Brain microvascular endothelial cell (primary cell): ENCODE results near the gene GLYATL3.

Source experiments
- DNase-seq: peaks from one replicate; pipeline ENCODE4 v3.0.0-alpha.2; 2020
- H3K27ac ChIP-seq: fragments of 250-450 bp; sonication (Bioruptor Pico); 2 replicates; pipeline ENCODE4 v1.5.1; 2020; ENCODE audit warnings: mild to moderate bottlenecking, moderate library complexity
- H3K27me3 ChIP-seq: fragments of 250-450 bp; sonication (Bioruptor Pico); replicated peaks from 2 replicates; pipeline ENCODE4 v1.5.1; 2020; ENCODE audit warnings: mild to moderate bottlenecking
- H3K36me3 ChIP-seq: fragments of 250-450 bp; sonication (Bioruptor Pico); replicated peaks from 2 replicates; pipeline ENCODE4 v1.5.1; 2020; ENCODE audit warnings: mild to moderate bottlenecking
- H3K4me3 ChIP-seq: 2 replicates; pipeline ENCODE4 v1.5.1; 2011; ENCODE audit warnings: low read depth, mild to moderate bottlenecking, control low read depth, low read length, moderate library complexity
- in situ Hi-C: cut with HindIII; loops from 2 replicates; pipeline ENCODE4 v1.10.0; 2017; ENCODE audit warnings: low sequenced_read_pairs, low pct_ligation_motif_present
- TF ChIP-seq, protein P1 (sequence below): IDR thresholded peaks from 2 replicates; pipeline ENCODE4 v1.5.1; 2011; ENCODE audit warnings: low read depth, mild to moderate bottlenecking, moderate library complexity, low read length, control low read depth, inconsistent platforms; ENCODE audit errors: missing control alignments

The GLYATL3 gene

DNA sequence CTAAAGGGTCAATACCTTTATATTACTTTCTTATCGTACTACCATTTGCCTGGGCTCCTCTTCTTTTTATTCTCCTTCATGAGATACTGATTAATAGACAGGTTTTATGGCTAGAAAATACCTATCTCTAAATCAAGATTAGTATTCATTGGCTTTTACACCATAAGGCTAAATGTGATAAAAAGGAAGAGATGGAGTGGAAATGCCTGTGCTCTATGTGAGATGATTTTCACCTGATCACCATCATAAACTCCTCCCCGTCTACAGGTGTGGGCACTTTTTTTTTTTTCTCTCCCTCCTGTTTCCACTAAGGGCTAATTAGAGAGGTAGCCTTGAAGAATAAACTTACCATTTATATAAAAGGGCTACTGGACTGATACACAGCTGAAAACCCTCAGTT is at the start of gene GLYATL3:
Gene GLYATL3, plus strand, starts transcription at position 301 of the 400 bp plus-strand sequence. CDS start 12,068 bp downstream, outside the sequence.
- Histone ChIP-seq H3K4me3 (no peak within 1 kb of the TSS), H3K27me3 (no peaks in the 10 kb centered on the region), H3K36me3 (no peaks in the 10 kb centered on the region), H3K27ac (no peak within 1 kb of the TSS)
- no peak for DNase-seq
- in situ Hi-C loops, result no loop called here
- TF ChIP-seq, protein P1, sequence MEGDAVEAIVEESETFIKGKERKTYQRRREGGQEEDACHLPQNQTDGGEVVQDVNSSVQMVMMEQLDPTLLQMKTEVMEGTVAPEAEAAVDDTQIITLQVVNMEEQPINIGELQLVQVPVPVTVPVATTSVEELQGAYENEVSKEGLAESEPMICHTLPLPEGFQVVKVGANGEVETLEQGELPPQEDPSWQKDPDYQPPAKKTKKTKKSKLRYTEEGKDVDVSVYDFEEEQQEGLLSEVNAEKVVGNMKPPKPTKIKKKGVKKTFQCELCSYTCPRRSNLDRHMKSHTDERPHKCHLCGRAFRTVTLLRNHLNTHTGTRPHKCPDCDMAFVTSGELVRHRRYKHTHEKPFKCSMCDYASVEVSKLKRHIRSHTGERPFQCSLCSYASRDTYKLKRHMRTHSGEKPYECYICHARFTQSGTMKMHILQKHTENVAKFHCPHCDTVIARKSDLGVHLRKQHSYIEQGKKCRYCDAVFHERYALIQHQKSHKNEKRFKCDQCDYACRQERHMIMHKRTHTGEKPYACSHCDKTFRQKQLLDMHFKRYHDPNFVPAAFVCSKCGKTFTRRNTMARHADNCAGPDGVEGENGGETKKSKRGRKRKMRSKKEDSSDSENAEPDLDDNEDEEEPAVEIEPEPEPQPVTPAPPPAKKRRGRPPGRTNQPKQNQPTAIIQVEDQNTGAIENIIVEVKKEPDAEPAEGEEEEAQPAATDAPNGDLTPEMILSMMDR, result no peak

DNA sequence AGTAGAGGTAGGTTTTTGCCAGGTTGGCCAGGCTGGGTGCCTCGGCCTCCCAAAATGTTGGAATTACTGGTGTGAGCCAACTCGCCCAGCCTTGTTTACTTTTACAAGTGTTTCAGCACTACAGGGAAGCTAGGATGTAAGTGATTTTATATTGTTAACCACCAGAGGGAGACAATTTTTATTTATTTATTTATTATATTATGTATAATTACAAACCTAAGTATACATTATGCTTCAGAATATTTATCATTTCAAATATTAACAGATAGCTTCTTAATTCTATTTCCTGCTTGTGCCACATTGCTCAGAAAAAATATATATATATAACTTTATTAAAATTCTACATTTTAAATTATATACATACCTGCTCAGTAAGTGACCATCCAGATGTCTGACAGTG is 46.5 kb upstream of the GLYATL3 start:
- in situ Hi-C loops, result no loop called here
- DNase-seq, result no peak
- H3K4me3 ChIP-seq, result no peak overlapping the region
- no peaks in the 10 kb centered on the region for H3K27me3 ChIP-seq
- H3K36me3 ChIP-seq, result peaks cover 2% of the 10 kb centered on the region
- H3K27ac ChIP-seq, result no peak overlapping the region
- TF ChIP-seq, protein P1, result peak; percentile 36

- Histone ChIP-seq H3K27me3 (no peaks in the 10 kb centered on the region), H3K36me3 (peaks cover 2% of the 10 kb centered on the region), H3K4me3 (no peak overlapping the region), H3K27ac (no peak overlapping the region)
- in situ Hi-C loops, result no loop called here
- TF ChIP-seq, protein P1, result no peak
- no peak for DNase-seq
Measured at GRCh38 chr6:49454787-49455709, 44.7 kb upstream of the GLYATL3 start.

DNA sequence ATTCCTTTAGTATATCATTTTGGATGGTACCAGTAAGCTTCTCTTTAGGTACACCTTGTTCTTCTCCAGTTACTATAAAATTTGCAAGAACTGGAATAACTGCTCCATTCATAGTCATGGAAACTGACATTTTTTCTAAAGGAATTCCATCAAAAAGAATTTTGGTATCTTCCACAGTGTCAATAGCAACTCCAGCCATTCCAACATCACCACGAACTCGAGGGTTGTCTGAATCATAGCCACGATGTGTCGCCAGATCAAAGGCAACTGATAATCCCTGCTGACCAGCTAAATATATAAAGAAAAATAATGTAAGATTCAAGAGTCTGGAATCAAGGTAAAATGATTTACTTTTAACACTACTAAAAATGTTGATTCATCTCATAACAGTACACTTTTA is 42.0 kb upstream of the GLYATL3 start:
- Histone ChIP-seq H3K27ac (no peak overlapping the region), H3K4me3 (no peak overlapping the region), H3K36me3 (no peaks in the 10 kb centered on the region), H3K27me3 (no peaks in the 10 kb centered on the region)
- DNase-seq, result peak; percentile 11
- in situ Hi-C loops, result no loop called here
- TF ChIP-seq, protein P1, result no peak

GRCh38 chr6:49462071-49462470 is 37.7 kb upstream of the GLYATL3 start:
- peak overlapping the region; percentile 90 for H3K4me3 ChIP-seq
- in situ Hi-C loops, result no loop called here
- H3K27me3 ChIP-seq, result no peaks in the 10 kb centered on the region
- DNase-seq, result no peak
- TF ChIP-seq, protein P1, result no peak
- no peak overlapping the region for H3K27ac ChIP-seq
- no peaks in the 10 kb centered on the region for H3K36me3 ChIP-seq
